GM20000 (cell line): ENCODE measurements around the gene EFCAB13.

ENCODE experiments used
- DNase-seq: peaks from one replicate; pipeline ENCODE4 v3.0.0; 2012; ENCODE audit warnings: low spot score
- CTCF ChIP-seq: IDR thresholded peaks from 2 replicates; pipeline ENCODE4 v1.5.1; 2012; ENCODE audit warnings: mild to moderate bottlenecking, control low read depth; ENCODE audit errors: extremely low read depth, missing control alignments

The EFCAB13 gene

GRCh38 chr17:47287639-47288038, 36.1 kb upstream of the EFCAB13 start:
- no peak for TF ChIP-seq CTCF
- no peak for DNase-seq

GRCh38 chr17:47288531-47289116, 35.1 kb upstream of the EFCAB13 start:
- TF ChIP-seq CTCF: no peak

GRCh38 chr17:47289302-47289701, 34.5 kb upstream of the EFCAB13 start:
- DNase-seq: no peak
- TF ChIP-seq CTCF: no peak

More at GRCh38 chr17:47288531-47289116, 35.1 kb upstream of the EFCAB13 start:
- DNase-seq: no peak

- DNase-seq: no peak
- no peak for TF ChIP-seq CTCF
Observed at GRCh38 chr17:47290870-47291241, 32.9 kb upstream of the EFCAB13 start.

- no peak for TF ChIP-seq CTCF
- no peak for DNase-seq
Observed at GRCh38 chr17:47291242-47291873, 32.4 kb upstream of the EFCAB13 start.

- no peak for DNase-seq
- TF ChIP-seq CTCF: no peak
Observed at GRCh38 chr17:47292206-47292605, 31.5 kb upstream of the EFCAB13 start.

GRCh38 chr17:47295037-47295873, 28.5 kb upstream of the EFCAB13 start:
- no peak for DNase-seq
- no peak for TF ChIP-seq CTCF
